Gastroesophageal sphincter (tissue), 3 donors: ENCODE measurements around the gene BARHL2.

Source experiments
- CTCF ChIP-seq, 4 experiments: fragments of 200-600 bp in 2 of 4; fragments of 450-650 bp in 2 of 4; sonication (generic) in 1 of 4; IDR thresholded peaks; one replicate each; pipeline ENCODE4 v1.5.1; 2017 to 2019; ENCODE audit warnings: antibody characterized with exemption in 4 of 4, mild to moderate bottlenecking in 2 of 4, moderate library complexity in 2 of 4
- EP300 ChIP-seq: sonication (generic); formaldehyde crosslinking; IDR thresholded peaks from one replicate; pipeline ENCODE4 v1.6.1; 2017; ENCODE audit warnings: antibody characterized with exemption, mild to moderate bottlenecking

- no peak for TF ChIP-seq CTCF (IDR thresholded peaks at IDR 0.05)
- no peak for TF ChIP-seq EP300
Observed at GRCh38 chr1:90713741-90714509, 3.2 kb downstream of the BARHL2 start.
